GM18907 (cell line): ENCODE results near the gene DCAF8.

Experiments
- ATAC-seq: cut with Tn5 transposase; IDR thresholded peaks from one replicate; pipeline ENCODE4 v1.9.1; 2021; ENCODE audit warnings: mild to moderate bottlenecking, moderate library complexity; ENCODE audit not compliant: unreplicated experiment

The DCAF8 gene

GRCh38 chr1:160177231-160177630, 85.1 kb downstream of the DCAF8 start:
- no peak for ATAC-seq

DNA sequence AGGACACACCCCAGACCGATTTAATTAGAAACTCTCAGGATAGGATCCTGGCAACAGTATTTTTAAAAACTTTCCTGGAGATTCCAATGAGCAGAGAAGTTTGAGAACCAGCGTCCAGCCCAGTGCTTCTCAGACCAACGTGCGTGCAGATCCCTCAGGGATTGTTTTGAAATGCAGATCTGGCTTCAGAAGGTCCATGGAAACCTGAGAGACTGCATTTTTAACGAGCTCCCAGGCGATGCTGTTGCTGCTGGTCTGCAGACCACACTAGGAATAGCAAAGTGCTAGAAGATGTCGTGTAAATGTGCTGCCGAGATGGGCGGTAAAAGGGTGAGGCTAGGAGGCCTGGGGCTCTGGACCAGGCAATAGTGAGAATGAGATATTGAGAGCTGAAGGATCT, 90.4 kb downstream of the DCAF8 start:
- ATAC-seq: no peak

- no peak for ATAC-seq
These were observed 91.0 kb downstream of the DCAF8 start for GRCh38 chr1:160171354-160171753.

- peak; percentile 86 for ATAC-seq
These were observed 92.6 kb downstream of the DCAF8 start for GRCh38 chr1:160169553-160170399.

DNA sequence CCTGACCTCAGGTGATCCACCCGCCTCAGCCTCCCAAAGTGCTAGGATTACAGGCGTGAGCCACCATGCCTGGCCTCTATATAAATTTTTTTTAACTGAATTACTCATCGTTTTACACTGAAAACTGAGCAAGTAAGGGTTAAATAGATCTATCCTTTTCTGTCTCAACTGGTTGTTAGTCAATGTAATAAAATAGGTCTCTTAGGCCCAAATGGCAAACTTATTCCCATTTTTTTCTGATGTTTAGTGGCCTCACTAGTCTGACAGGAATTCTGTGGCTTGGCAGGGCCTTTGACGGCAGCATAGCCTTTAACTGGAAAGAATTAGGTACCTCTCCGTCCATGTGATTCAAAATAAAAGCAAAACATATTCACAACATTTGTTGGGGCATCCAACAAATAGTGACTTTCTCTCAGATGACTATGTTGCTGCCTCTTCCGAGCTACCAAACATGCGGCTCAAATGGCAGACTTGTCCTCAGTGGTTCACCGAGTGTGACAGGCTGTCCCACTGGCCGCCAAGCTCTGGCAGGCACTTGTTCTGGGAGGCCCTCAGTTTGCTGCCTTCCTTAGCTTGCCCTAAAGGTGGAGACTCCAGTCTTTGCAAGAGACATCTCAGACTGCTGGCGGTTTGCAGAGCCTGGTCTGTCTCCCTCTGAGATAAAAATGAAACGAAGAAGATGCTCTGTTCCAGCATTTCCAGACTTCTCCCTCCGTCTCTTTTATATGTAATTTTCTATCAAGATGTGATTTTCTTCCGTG, 93.6 kb downstream of the DCAF8 start:
- ATAC-seq: no peak

DNA sequence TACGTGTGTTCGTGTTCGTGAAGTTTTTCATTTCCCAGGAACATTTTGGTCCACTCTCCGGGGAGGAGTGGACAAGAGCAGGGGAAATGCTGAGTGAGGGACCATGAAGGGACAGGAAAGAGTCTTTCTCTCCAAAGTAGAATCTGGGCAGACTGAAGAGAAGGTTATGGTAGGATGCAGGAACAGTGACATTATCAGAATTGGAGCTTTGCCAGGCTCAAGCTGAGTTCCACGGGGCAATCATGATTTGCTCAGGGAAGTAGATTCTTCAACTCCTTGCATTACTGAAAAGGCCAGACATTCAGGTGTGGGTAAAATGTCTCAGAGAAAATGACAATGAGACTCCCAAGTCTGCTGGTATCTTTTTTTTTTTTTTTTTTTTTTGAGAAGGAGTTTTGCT, 94.3 kb downstream of the DCAF8 start:
- ATAC-seq: no peak

- no peak for ATAC-seq
These were observed 94.8 kb downstream of the DCAF8 start for GRCh38 chr1:160167580-160167979.

- ATAC-seq: no peak
These were observed 95.3 kb downstream of the DCAF8 start for GRCh38 chr1:160167056-160167455.

GRCh38 chr1:160166166-160166868, 96.0 kb downstream of the DCAF8 start:
- ATAC-seq: no peak
